Lung (tissue), 12 donors: Measurements from ENCODE around the gene KANSL3. TPM values are rescaled to one million over a fixed set of nuclear protein-coding genes. Genes with fewer than 3 reads are reported as not detected.

ENCODE experiments used
- ATAC-seq: fragments of 200-7000 bp; cut with Tn5 transposase; one replicate; pipeline ENCODE4 v1.9.1; 2020; ENCODE audit warnings: moderate number of reproducible peaks; ENCODE audit not compliant: insufficient read depth, low FRiP score
- DNase-seq, 3 donors: peaks; one replicate each; pipeline ENCODE4 v3.0.0-alpha.2; 2013 to 2017
- H3K27ac ChIP-seq, 2 donors: one replicate each; pipeline ENCODE4 v1.5.1; 2013; ENCODE audit warnings: mild to moderate bottlenecking in 2 of 2, moderate library complexity in 2 of 2, control low read depth in 1 of 2, inconsistent platforms in 1 of 2, low read depth in 1 of 2, low read length in 1 of 2
- H3K27me3 ChIP-seq, 3 donors: one replicate each; pipeline ENCODE4 v1.5.1; 2013; ENCODE audit warnings: low read length in 2 of 3; ENCODE audit not compliant: control insufficient read depth in 3 of 3, insufficient read depth in 3 of 3
- H3K36me3 ChIP-seq, 4 donors: one replicate each; pipeline ENCODE4 v1.5.1; 2013; ENCODE audit warnings: low read length in 4 of 4, mild to moderate bottlenecking in 1 of 4, moderate library complexity in 1 of 4; ENCODE audit not compliant: control insufficient read depth in 4 of 4, insufficient read depth in 4 of 4
- H3K4me1 ChIP-seq, 5 donors: one replicate each; pipeline ENCODE4 v1.5.1; 2013; ENCODE audit warnings: low read length in 5 of 5, mild to moderate bottlenecking in 2 of 5, moderate library complexity in 1 of 5; ENCODE audit not compliant: control insufficient read depth in 5 of 5, insufficient read depth in 5 of 5
- H3K4me3 ChIP-seq: one replicate; pipeline ENCODE4 v1.5.1; 2013; ENCODE audit warnings: mild to moderate bottlenecking, control low read depth, moderate library complexity
- H3K9ac ChIP-seq, 2 donors: one replicate each; pipeline ENCODE4 v1.5.1; 2013; ENCODE audit warnings: low read length in 2 of 2, control low read depth in 1 of 2; ENCODE audit not compliant: insufficient read depth in 1 of 2
- H3K9me3 ChIP-seq, 4 donors: one replicate each; pipeline ENCODE4 v1.5.1; 2013; ENCODE audit warnings: low read length in 3 of 4, mild to moderate bottlenecking in 1 of 4, moderate library complexity in 1 of 4; ENCODE audit not compliant: control insufficient read depth in 4 of 4, insufficient read depth in 3 of 4
- CTCF ChIP-seq: IDR thresholded peaks from 2 replicates; pipeline ENCODE4 v1.5.1; 2012; ENCODE audit warnings: mild to moderate bottlenecking; ENCODE audit errors: control extremely low read depth, extremely low read depth
- WGBS, 2 donors: extraction: QIAGEN DNeasy Blood & Tissue Kit; methylation state at CpG; one replicate each; pipeline ENCODE4 v1.1.7; 2013; 5-methylcytosine and 5-hydroxymethylcytosine counted together
- polyA plus RNA-seq, 2 donors: library from polyadenylated mRNA; stranded (reverse); fragments of 200-250 nt; gene quantifications; one replicate each; pipeline ENCODE4 v1.2.1, GENCODE V29; 2013
- total RNA-seq, 2 donors: library from RNA; depleted of rRNA in 1 of 2; stranded (reverse); fragments of >200 nt in 1 of 2; gene quantifications; one replicate each; pipeline ENCODE4 v1.2.1, GENCODE V29; 2014 to 2021
- donor health status: control.
- donor health status: control.
- donor health status: Bipolar disorder and iron deficiency.
- donor health status: healthy.
- donor health status: DM: yes; HTN: yes; CAD: no.

Gene KANSL3
- total and polyA plus RNA-seq, 4 donors: 16.7 to 91.4 (median 33.6) TPM

GRCh38 chr2:96681540-96681939 is 43.4 kb upstream of the KANSL3 start:
- no peak overlapping the region for H3K27ac ChIP-seq
- no peak for DNase-seq
- 94 to 96% methylated on average over 4 of the region's 4 CpGs for WGBS, 2 donors

GRCh38 chr2:96680561-96681141 is 42.5 kb upstream of the KANSL3 start:
- H3K27ac ChIP-seq: peak overlapping the region in 1 of 2 donors; percentile 10
- no peak overlapping the region for H3K9ac ChIP-seq
- H3K9me3 ChIP-seq: no peaks in the 10 kb centered on the region
- peak; percentile 63 for ATAC-seq
- H3K4me1 ChIP-seq: peaks cover 0 to 21% (median 7%) of the 10 kb centered on the region in 5 donors
- DNase-seq: peak in 2 of 3 donors; percentile 25 to 39
- H3K27me3 ChIP-seq: no peaks in the 10 kb centered on the region
- 67 to 89% methylated on average over 5 of the region's 5 CpGs for WGBS, 2 donors
- no peaks in the 10 kb centered on the region for H3K36me3 ChIP-seq
- H3K4me3 ChIP-seq: no peak overlapping the region
- TF ChIP-seq CTCF: no peak

More at GRCh38 chr2:96681540-96681939, 43.4 kb upstream of the KANSL3 start:
- Histone ChIP-seq H3K9me3 (no peaks in the 10 kb centered on the region), H3K36me3 (no peaks in the 10 kb centered on the region), H3K9ac (no peak overlapping the region), H3K4me1 (peaks cover 0 to 27% (median 10%) of the 10 kb centered on the region in 5 donors), H3K4me3 (no peak overlapping the region), H3K27me3 (no peaks in the 10 kb centered on the region)
- no peak for ATAC-seq
- no peak for TF ChIP-seq CTCF

GRCh38 chr2:96679848-96680247 is 41.7 kb upstream of the KANSL3 start:
- 43 to 64% methylated on average over 9 of the region's 9 CpGs for WGBS, 2 donors
- Histone ChIP-seq H3K4me3 (no peak overlapping the region), H3K27me3 (no peaks in the 10 kb centered on the region), H3K9me3 (no peaks in the 10 kb centered on the region), H3K27ac (no peak overlapping the region), H3K36me3 (no peaks in the 10 kb centered on the region), H3K9ac (no peak overlapping the region), H3K4me1 (peaks cover 0 to 14% (median 3%) of the 10 kb centered on the region in 5 donors)
- ATAC-seq (no peak), DNase-seq (peak in 1 of 3 donors; percentile 28)
- TF ChIP-seq CTCF: no peak
